ENCODE measurements around the gene RNF167.

RNF167 gene

DNA sequence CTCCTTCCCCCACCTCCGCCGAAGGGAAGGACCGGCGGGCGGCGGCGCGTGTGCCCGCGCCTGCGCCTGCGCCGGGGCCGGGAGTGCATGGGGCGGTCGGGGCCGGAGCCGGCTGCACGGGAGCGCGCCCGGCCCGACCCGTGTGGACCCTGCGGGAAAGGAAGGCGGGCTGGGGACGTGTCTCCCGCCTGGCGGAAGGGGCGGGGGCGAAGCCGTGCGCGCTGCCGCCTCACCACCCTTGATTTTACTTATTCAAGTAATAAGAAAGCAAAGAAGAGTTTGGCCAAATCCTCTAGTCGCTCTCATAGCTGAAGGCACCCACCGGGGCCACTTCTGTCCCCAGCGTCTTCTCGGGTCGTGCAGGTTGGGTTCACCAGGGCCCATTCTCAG, 8.9 kb downstream of the RNF167 start:
- TF ChIP-seq, protein P1, sequence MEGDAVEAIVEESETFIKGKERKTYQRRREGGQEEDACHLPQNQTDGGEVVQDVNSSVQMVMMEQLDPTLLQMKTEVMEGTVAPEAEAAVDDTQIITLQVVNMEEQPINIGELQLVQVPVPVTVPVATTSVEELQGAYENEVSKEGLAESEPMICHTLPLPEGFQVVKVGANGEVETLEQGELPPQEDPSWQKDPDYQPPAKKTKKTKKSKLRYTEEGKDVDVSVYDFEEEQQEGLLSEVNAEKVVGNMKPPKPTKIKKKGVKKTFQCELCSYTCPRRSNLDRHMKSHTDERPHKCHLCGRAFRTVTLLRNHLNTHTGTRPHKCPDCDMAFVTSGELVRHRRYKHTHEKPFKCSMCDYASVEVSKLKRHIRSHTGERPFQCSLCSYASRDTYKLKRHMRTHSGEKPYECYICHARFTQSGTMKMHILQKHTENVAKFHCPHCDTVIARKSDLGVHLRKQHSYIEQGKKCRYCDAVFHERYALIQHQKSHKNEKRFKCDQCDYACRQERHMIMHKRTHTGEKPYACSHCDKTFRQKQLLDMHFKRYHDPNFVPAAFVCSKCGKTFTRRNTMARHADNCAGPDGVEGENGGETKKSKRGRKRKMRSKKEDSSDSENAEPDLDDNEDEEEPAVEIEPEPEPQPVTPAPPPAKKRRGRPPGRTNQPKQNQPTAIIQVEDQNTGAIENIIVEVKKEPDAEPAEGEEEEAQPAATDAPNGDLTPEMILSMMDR (IDR thresholded peaks at IDR 0.05; ENCODE audit: control insufficient read depth, extremely low read depth, insufficient read depth), result no peak
- peak overlapping the region; percentile 99 for H3K4me3 ChIP-seq (ENCODE audit: low read depth, low read length)
- DNase-seq (ENCODE audit: low read depth), result peak; percentile 45

DNA sequence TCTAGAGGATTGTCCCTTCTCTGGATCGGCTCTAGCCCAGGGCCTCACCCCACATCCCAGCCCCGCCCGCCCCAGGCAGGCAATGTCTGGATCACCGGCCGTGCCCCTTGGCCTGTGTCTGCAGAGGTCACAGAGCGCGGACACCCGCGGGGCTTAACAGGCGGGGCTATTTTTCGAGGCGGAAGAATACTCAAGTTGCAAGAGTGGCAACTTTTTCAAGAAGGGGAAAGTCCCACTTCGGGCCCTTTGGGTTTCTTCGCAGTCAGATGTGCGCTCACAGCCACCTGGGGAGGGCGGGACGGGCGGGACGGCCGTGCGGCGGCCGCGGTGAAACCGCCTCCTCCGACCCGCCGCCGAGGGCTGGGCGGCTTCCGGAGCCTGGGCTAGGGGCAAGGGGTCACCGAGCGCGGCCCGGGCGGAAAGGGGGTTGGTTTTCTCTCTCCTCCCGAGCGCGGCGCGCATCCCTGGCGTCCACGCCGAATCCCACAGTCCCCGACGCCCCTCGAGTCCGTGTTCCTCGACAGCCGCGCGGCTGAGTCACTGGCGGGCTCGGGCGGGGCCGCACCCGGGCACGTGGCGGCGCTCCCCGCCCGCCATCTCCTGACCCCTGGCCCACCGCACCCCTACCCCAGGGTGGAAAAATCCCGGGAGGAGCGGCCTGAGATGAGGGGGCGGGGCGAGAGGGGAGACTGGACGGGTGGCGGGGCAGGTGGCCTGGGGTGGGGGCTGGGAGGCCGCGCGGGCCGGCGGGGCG, 9.4 kb downstream of the RNF167 start:
- DNase-seq (ENCODE audit: low read depth), result peak; percentile 42
- H3K4me3 ChIP-seq (ENCODE audit: low read depth, low read length), result peak overlapping the region; percentile 99
- TF ChIP-seq, protein P1 (IDR thresholded peaks at IDR 0.05; ENCODE audit: control insufficient read depth, extremely low read depth, insufficient read depth), result no peak

DNA sequence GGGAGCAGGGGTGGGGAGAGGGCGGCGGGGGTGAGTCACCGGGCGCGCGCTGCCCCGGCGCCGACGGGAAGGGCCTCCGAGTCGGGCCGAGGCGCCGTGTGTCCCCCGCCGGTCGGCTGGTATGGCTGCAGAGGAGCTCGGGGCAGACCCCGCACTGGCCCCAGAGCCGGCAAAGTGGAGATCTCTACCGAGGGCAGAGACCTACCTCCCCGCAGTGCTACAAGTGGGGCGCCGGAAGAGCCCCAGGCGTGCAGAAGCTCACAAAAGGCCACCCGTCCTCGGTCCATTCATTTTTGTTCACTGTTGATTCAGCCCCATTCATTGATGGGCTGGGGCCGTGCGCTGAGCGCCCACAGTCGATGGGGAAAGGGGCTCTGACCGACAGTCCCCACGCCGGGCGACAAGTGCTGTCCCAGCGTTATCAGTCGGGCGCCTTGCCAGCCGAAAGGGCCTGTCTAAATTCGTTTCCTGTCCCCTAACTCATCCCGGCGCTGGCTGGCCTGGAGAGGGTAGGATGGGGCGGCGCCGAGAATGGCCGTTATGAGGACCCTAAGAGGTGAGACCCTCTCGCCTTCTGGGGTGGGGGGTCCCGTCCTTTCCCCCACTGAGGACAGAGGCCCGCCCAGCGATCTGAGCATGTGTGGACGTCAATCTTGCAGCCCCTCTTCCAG, 10.1 kb downstream of the RNF167 start:
- peak overlapping the region; percentile 99 for H3K4me3 ChIP-seq (ENCODE audit: low read depth, low read length)
- TF ChIP-seq, protein P1 (IDR thresholded peaks at IDR 0.05; ENCODE audit: control insufficient read depth, extremely low read depth, insufficient read depth), result no peak
- DNase-seq (ENCODE audit: low read depth), result no peak

DNA sequence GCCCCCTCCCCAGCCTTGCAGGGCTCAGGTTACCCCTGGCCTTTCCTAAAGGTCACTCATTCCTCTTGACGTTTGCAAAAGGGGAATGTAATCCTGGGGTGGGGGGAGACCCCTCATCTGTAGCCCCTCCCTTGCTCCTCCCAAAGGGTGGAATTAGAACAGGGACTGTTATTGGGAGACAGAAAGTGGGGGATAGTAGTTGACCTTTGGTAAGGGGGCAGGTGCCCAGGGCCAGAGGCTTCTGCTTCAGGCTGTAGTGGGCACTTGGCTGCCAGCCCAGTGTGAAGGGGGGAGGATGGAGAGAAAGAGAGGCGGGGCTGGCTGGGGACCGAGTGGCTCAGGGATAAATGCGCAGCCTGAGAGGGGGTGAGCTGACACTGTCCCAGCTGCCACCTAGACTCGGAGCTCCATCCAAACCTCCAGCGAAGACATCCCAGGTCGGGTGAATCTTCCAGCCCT, 10.7 kb downstream of the RNF167 start, which contains the start of gene ENO3:
ENO3 (plus strand) TSS at position 374 of the 459 bp plus-strand sequence. CDS start 711 bp downstream, outside the sequence.
- TF ChIP-seq, protein P1 (IDR thresholded peaks at IDR 0.05; ENCODE audit: control insufficient read depth, extremely low read depth, insufficient read depth), result no peak
- DNase-seq (ENCODE audit: low read depth), result no peak
- peak within 1 kb of the TSS; percentile 99 for H3K4me3 ChIP-seq (ENCODE audit: low read depth, low read length)

DNA sequence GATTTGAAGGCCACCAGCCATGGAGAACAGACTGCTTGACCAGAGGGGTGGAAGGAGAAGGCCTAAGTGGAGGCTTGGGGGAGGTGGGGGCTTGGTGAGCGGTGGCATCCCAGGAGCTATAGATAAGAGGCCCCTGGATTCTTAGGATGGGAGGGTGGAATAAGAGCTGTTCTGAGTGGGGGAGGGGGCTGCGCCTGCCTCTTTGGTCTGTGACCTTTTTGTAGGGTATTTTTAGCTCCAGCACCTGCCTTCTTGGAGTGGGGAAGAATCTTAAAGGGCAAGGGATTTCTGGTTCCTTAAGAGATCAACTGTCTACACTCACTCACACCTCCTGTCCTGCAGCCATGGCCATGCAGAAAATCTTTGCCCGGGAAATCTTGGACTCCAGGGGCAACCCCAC, 11.4 kb downstream of the RNF167 start:
- TF ChIP-seq, protein P1 (IDR thresholded peaks at IDR 0.05; ENCODE audit: control insufficient read depth, extremely low read depth, insufficient read depth), result no peak
- no peak overlapping the region for H3K4me3 ChIP-seq (ENCODE audit: low read depth, low read length)
- DNase-seq (ENCODE audit: low read depth), result no peak

DNA sequence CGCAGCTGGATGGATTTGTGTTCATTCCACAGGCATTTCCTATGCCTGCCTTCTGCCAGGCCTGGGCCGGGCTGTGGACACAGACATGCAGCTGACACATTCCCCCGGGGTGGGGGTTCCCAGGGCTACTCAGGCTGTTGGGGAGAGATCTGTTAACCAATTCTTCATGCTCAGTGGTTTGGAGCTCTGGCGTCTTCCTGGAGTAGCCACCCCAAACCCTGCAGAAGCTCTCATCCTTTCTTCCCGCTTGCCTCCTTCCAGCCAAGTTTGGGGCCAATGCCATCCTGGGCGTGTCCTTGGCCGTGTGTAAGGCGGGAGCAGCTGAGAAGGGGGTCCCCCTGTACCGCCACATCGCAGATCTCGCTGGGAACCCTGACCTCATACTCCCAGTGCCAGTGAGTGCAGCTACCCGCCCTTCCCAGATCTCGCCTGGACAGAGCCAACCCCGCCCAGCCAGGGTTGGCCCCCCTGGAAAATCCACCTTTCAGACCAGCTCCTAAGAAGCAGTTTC, 13.4 kb downstream of the RNF167 start:
- TF ChIP-seq, protein P1 (IDR thresholded peaks at IDR 0.05; ENCODE audit: control insufficient read depth, extremely low read depth, insufficient read depth), result no peak
- no peak overlapping the region for H3K4me3 ChIP-seq (ENCODE audit: low read depth, low read length)
- DNase-seq (ENCODE audit: low read depth), result no peak

Data from LNCaP clone FGC (cell line).